H1 (cell line): ENCODE results near the gene PAAF1. TPM values are rescaled to one million over a fixed set of nuclear protein-coding genes. Genes with fewer than 3 reads are reported as not detected.

ENCODE experiments used
- CTCF ChIA-PET: fragments of 300-600 bp; sonication (Branson Sonifier 250); formaldehyde crosslinking; loops from one replicate; lab custom pipeline; 2021; ENCODE audit not compliant: partially characterized antibody; lab: Charles Lee
- POLR2A ChIA-PET: fragments of 300-600 bp; sonication (Branson Sonifier 250); formaldehyde crosslinking; loops from one replicate; lab custom pipeline; 2021; ENCODE audit warnings: inconsistent platforms; ENCODE audit not compliant: partially characterized antibody; lab: Charles Lee
- DNase-seq, 2 experiments: peaks; one replicate each; pipeline versions ENCODE4 v3.0.0 to v3.0.0-alpha.2; 2010 to 2022; ENCODE audit warnings: low spot score in 2 of 2, low read depth in 1 of 2, mixed read lengths in 1 of 2
- FAIRE-seq: peaks from 2 replicates; lab custom pipeline; 2011; peaks lifted over from hg19 to GRCh38; lab: Jason Lieb, UNC
- H2AFZ ChIP-seq: 2 replicates; pipeline ENCODE4 v1.8.1; 2012; ENCODE audit warnings: low read length, inconsistent platforms
- H2AK5ac ChIP-seq: 2 replicates; pipeline ENCODE4 v1.6.1; 2013; ENCODE audit warnings: low read depth, low read length
- H2BK120ac ChIP-seq: replicated peaks from 2 replicates; pipeline ENCODE3; 2013; ENCODE audit warnings: low read depth, low read length, inconsistent platforms
- H2BK12ac ChIP-seq: 2 replicates; pipeline ENCODE4 v1.6.1; 2013; ENCODE audit warnings: low read depth, low read length
- H2BK15ac ChIP-seq: 2 replicates; pipeline ENCODE4 v1.6.1; 2013; ENCODE audit warnings: low read length
- H2BK20ac ChIP-seq: 2 replicates; pipeline ENCODE4 v1.6.1; 2013; ENCODE audit warnings: low read length
- H2BK5ac ChIP-seq: 2 replicates; pipeline ENCODE4 v1.6.1; 2013; ENCODE audit warnings: low read depth, low read length
- H3K14ac ChIP-seq: 2 replicates; pipeline ENCODE4 v1.6.1; 2013; ENCODE audit warnings: inconsistent platforms; ENCODE audit not compliant: insufficient read length
- H3K18ac ChIP-seq: 2 replicates; pipeline ENCODE4 v1.6.1; 2013; ENCODE audit warnings: low read length; ENCODE audit errors: extremely low read depth
- H3K23ac ChIP-seq: 2 replicates; pipeline ENCODE4 v1.6.1; 2013; ENCODE audit warnings: inconsistent platforms; ENCODE audit not compliant: insufficient read length
- H3K23me2 ChIP-seq: 2 replicates; pipeline ENCODE4 v1.6.1; 2013; ENCODE audit warnings: low read depth, low read length
- H3K27ac ChIP-seq: 2 replicates; pipeline ENCODE4 v1.6.1; 2011; ENCODE audit warnings: low read depth, low read length, inconsistent platforms
- H3K27me3 ChIP-seq, 4 experiments: replicated peaks in 1 of 4; 1 replicate in 1 of 4; 2 replicates in 3 of 4; pipeline versions ENCODE4 v1.6.1 to v1.8.1; 2011 to 2013; ENCODE audit warnings: low read length in 3 of 4, mild to moderate bottlenecking in 3 of 4, inconsistent platforms in 2 of 4, mixed read lengths in 2 of 4, moderate library complexity in 1 of 4; ENCODE audit not compliant: control insufficient read depth in 3 of 4, insufficient read depth in 3 of 4; ENCODE audit errors: extremely low read depth in 1 of 4
- H3K36me3 ChIP-seq, 4 experiments: 2 replicates each; pipeline versions ENCODE4 v1.6.1 to v1.8.1; 2011 to 2013; ENCODE audit warnings: mild to moderate bottlenecking in 4 of 4, low read length in 3 of 4, moderate library complexity in 2 of 4, control low read depth in 1 of 4, inconsistent platforms in 1 of 4; ENCODE audit not compliant: insufficient read depth in 4 of 4, control insufficient read depth in 2 of 4
- H3K4ac ChIP-seq: replicated peaks from 2 replicates; pipeline ENCODE3; 2013; ENCODE audit warnings: low read length, low read depth, mixed read lengths, inconsistent platforms; ENCODE audit not compliant: insufficient read length
- H3K4me1 ChIP-seq, 4 experiments: replicated peaks in 1 of 4; 1 replicate in 1 of 4; 2 replicates in 3 of 4; pipeline versions ENCODE4 v1.6.1 to v1.8.1; 2011 to 2013; ENCODE audit warnings: low read length in 3 of 4, inconsistent platforms in 2 of 4, mixed read lengths in 1 of 4; ENCODE audit not compliant: insufficient read depth in 4 of 4, control insufficient read depth in 3 of 4
- H3K4me2 ChIP-seq, 2 experiments: 2 replicates each; pipeline versions ENCODE4 v1.6.1 to v1.8.1; 2011 to 2013; ENCODE audit warnings: low read depth in 2 of 2, low read length in 2 of 2, control low read depth in 1 of 2, inconsistent platforms in 1 of 2, mild to moderate bottlenecking in 1 of 2; ENCODE audit not compliant: insufficient read depth in 1 of 2
- H3K4me3 ChIP-seq, 4 experiments: fragments of 200-600, 300-600 bp in 1 of 4; sonication (generic), shearing (Covaris generic), sonication (Bioruptor Twin) in 1 of 4; 2 replicates each; pipeline versions ENCODE4 v1.5.1 to v1.8.1; 2011 to 2016; ENCODE audit warnings: low read length in 4 of 4, low read depth in 3 of 4, control low read depth in 2 of 4, inconsistent platforms in 2 of 4, mild to moderate bottlenecking in 2 of 4, mixed read lengths in 1 of 4, moderate library complexity in 1 of 4; ENCODE audit not compliant: insufficient read depth in 2 of 4; ENCODE audit errors: extremely low read depth in 1 of 4
- H3K56ac ChIP-seq: replicated peaks from 2 replicates; pipeline ENCODE3; 2013; ENCODE audit warnings: low read depth, mild to moderate bottlenecking, mixed read lengths, low read length, inconsistent platforms; ENCODE audit not compliant: insufficient read length
- H3K79me1 ChIP-seq: 2 replicates; pipeline ENCODE4 v1.6.1; 2013; ENCODE audit warnings: low read depth, low read length, control low read depth
- H3K79me2 ChIP-seq, 2 experiments: 2 replicates each; pipeline versions ENCODE4 v1.6.1 to v1.8.1; 2012 to 2013; ENCODE audit warnings: low read length in 2 of 2, mild to moderate bottlenecking in 2 of 2, inconsistent platforms in 1 of 2; ENCODE audit not compliant: insufficient read depth in 2 of 2, control insufficient read depth in 1 of 2
- H3K9ac ChIP-seq, 4 experiments: replicated peaks in 1 of 4; 1 replicate in 1 of 4; 2 replicates in 3 of 4; pipeline versions ENCODE4 v1.6.1 to v1.8.1; 2011 to 2013; ENCODE audit warnings: low read depth in 3 of 4, low read length in 3 of 4, control low read depth in 2 of 4, mild to moderate bottlenecking in 2 of 4, moderate library complexity in 2 of 4, inconsistent platforms in 1 of 4; ENCODE audit errors: extremely low read depth in 1 of 4
- H3K9me3 ChIP-seq, 2 experiments: 2 replicates each; pipeline versions ENCODE4 v1.6.1 to v1.8.1; 2012 to 2013; ENCODE audit warnings: mild to moderate bottlenecking in 2 of 2, moderate library complexity in 2 of 2, control low read depth in 1 of 2, inconsistent platforms in 1 of 2, low read depth in 1 of 2, low read length in 1 of 2, mixed read lengths in 1 of 2; ENCODE audit not compliant: insufficient read depth in 2 of 2
- H4K20me1 ChIP-seq, 2 experiments: replicated peaks in 1 of 2; 2 replicates each; pipeline versions ENCODE3 to v1.8.1; 2011 to 2013; ENCODE audit warnings: inconsistent platforms in 2 of 2, low read length in 2 of 2, mild to moderate bottlenecking in 1 of 2; ENCODE audit not compliant: insufficient read depth in 2 of 2, control insufficient read depth in 1 of 2
- H4K5ac ChIP-seq: 2 replicates; pipeline ENCODE4 v1.6.1; 2013; ENCODE audit warnings: low read length, low read depth, mixed read lengths, inconsistent platforms; ENCODE audit not compliant: insufficient read length
- H4K8ac ChIP-seq: 2 replicates; pipeline ENCODE4 v1.8.0; 2013; ENCODE audit warnings: mild to moderate bottlenecking, moderate library complexity, low read length, inconsistent platforms; ENCODE audit not compliant: insufficient read depth; ENCODE audit errors: extremely low read depth
- H4K91ac ChIP-seq: replicated peaks from 2 replicates; pipeline ENCODE3; 2013; ENCODE audit warnings: low read length, mixed read lengths, inconsistent platforms; ENCODE audit not compliant: insufficient read length
- ASH2L ChIP-seq: fragments of 200-600, 300-600 bp; sonication (generic); IDR thresholded peaks from one replicate; pipeline ENCODE4 v1.7.1; 2017; ENCODE audit warnings: low read length
- EP300 ChIP-seq, 2 experiments: IDR thresholded peaks; 1 replicate in 1 of 2; 2 replicates in 1 of 2; pipeline ENCODE4 v1.6.1; 2011 to 2012; ENCODE audit warnings: low read depth in 2 of 2, low read length in 2 of 2, mild to moderate bottlenecking in 2 of 2, borderline replicate concordance in 1 of 2, inconsistent platforms in 1 of 2, moderate library complexity in 1 of 2
- POLR2A ChIP-seq, 2 experiments: IDR thresholded peaks; 1 replicate in 1 of 2; 2 replicates in 1 of 2; pipeline ENCODE4 v1.6.1; 2011; ENCODE audit warnings: low read depth in 2 of 2, low read length in 2 of 2, mild to moderate bottlenecking in 2 of 2; ENCODE audit errors: control extremely low read depth in 1 of 2
- WGBS, 2 experiments: shearing (Covaris generic) in 1 of 2; methylation state at CpG; one replicate each; pipeline versions ENCODE4 v1.1.6 to v1.1.7; 2013 to 2015; ENCODE audit warnings: low lambda C conversion rate in 2 of 2, mixed read lengths in 2 of 2, inconsistent platforms in 1 of 2, low coverage in 1 of 2, missing lambda C conversion rate in 1 of 2; ENCODE audit not compliant: insufficient replicate concordance in 2 of 2, insufficient coverage in 1 of 2, insufficient read length in 1 of 2; ENCODE audit errors: extremely low coverage in 1 of 2, missing lambda C conversion rate in 1 of 2; 5-methylcytosine and 5-hydroxymethylcytosine counted together
- polyA plus RNA-seq, 7 experiments: library from polyadenylated mRNA; depleted of rRNA in 3 of 7; stranded (reverse) in 5 of 7; unstranded in 2 of 7; fragments of >200 nt in 5 of 7; fragments of 200-250 nt in 2 of 7; gene quantifications; 1 replicate in 5 of 7; 2 replicates in 1 of 7; 4 replicates in 1 of 7; pipeline versions ENCODE4 v1.2.1 to v1.2.3, GENCODE V29; 2011 to 2013; ENCODE audit warnings: missing spikeins in 2 of 7, mixed read lengths in 2 of 7
- total RNA-seq: library from RNA; stranded (reverse); fragmentation: NEBNext Ultra II Directional; extraction: Animal tissue kit (Norgen Biotek cat#: 25700); gene quantifications from 2 replicates; pipeline ENCODE4 v1.2.1, GENCODE V29; 2021

PAAF1 gene
- total and polyA plus RNA-seq, 2 of the 8 experiments (the other 6 are each of a cell fraction or from before 2014, with no cell fraction given), result 24.4 to 28.8 TPM

DNA sequence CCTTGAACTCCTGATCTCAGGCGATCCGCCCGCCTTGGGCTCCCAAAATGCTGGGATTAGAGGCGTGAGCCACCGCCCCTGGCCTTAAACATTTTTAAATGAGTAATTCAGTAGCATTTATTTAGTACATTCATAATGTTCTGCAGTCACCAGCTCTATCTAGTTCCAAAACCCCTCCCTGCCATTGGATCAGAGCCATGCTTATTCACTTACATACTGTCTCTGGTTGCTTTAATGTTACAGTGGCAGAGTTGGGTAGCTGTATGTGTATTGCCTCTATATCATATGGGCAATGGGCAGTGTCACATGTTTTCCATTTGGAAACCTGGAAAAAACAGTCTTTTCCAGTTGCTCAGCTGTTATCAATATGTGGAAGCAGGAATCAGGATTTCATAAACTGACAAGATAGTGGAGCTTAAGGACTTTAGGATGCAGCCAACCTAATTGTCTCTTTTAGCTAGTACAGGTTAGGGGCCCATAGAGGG is 10.7 kb upstream of the PAAF1 start:
- no peak overlapping the region for H4K91ac ChIP-seq
- H2BK120ac ChIP-seq, result no peak overlapping the region
- no peaks in the 10 kb centered on the region for H3K9me3 ChIP-seq
- no peak overlapping the region for H4K5ac ChIP-seq
- no peak overlapping the region for H3K4ac ChIP-seq
- no peak overlapping the region for H3K14ac ChIP-seq
- H3K9ac ChIP-seq, result no peak overlapping the region
- no peak overlapping the region for H2AK5ac ChIP-seq
- CTCF ChIA-PET, result interaction anchor here (0.9 to 1.9 kb wide), 9 partner anchors 10 to 605 kb away, joined by 3 to 6 read pairs (median 3); no protein-coding TSS in a partner anchor
- H3K27me3 ChIP-seq, result no peaks in the 10 kb centered on the region
- H3K23me2 ChIP-seq, result no peaks in the 10 kb centered on the region
- FAIRE-seq (no peak), DNase-seq (no peak)
- H3K36me3 ChIP-seq, result peaks cover 5 to 28% (median 8%) of the 10 kb centered on the region in 4 experiments; a peak in 3 of 8 replicates
- no peak overlapping the region for H3K23ac ChIP-seq
- H3K56ac ChIP-seq, result no peak overlapping the region
- H4K8ac ChIP-seq, result no peak overlapping the region
- no peaks in the 10 kb centered on the region for H3K79me2 ChIP-seq
- H3K79me1 ChIP-seq, result no peaks in the 10 kb centered on the region
- H3K4me1 ChIP-seq, result peaks cover 0 to 2% (median 0%) of the 10 kb centered on the region in 4 experiments; a peak in 1 of 7 replicates
- WGBS, 2 experiments, result 89% methylated on average over 5 of the region's 5 CpGs; no CpG with 5 or more reads in 1 of the 2 experiments
- no peak overlapping the region for H2AFZ ChIP-seq
- H2BK5ac ChIP-seq, result no peak overlapping the region
- TF ChIP-seq POLR2A (IDR thresholded peaks at IDR 0.05; ENCODE audit: control extremely low read depth in 1 of 2, low read depth in 2 of 2, low read length in 2 of 2), result peak in 1 of 2 experiments; percentile 8; a peak in 2 of 3 replicates
- no peak for TF ChIP-seq ASH2L
- no peak for TF ChIP-seq EP300 (IDR thresholded peaks at IDR 0.05; ENCODE audit: borderline replicate concordance in 1 of 2, low read depth in 2 of 2, low read length in 2 of 2)
- TF ChIP-seq, all 59 proteins: peak for 1
- Histone ChIP-seq H3K4me3 (no peak overlapping the region), H3K4me2 (no peak overlapping the region), H3K27ac (no peak overlapping the region), H4K20me1 (peaks cover 0 to 2% of the 10 kb centered on the region in 2 experiments), H2BK15ac (no peak overlapping the region), H3K18ac (no peak overlapping the region), H2BK12ac (no peak overlapping the region), H2BK20ac (no peak overlapping the region)
- POLR2A ChIA-PET, result interaction anchor here (0.7 to 5.0 kb wide), 21 partner anchors 8 to 171 kb away, joined by 3 to 49 read pairs (median 4); partner anchors contain the start of genes COA4 and PAAF1
